Mesodermal cell (in vitro differentiated cells): ENCODE results near the gene SDK1.

Experiments used
- H3K27ac ChIP-seq: 2 replicates; pipeline ENCODE4 v1.7.0; 2013; ENCODE audit warnings: mild to moderate bottlenecking, low read depth, low read length, moderate library complexity; ENCODE audit not compliant: severe bottlenecking
- H3K36me3 ChIP-seq: 2 replicates; pipeline ENCODE4 v1.7.1; 2013; ENCODE audit warnings: mild to moderate bottlenecking, low read length, moderate library complexity; ENCODE audit not compliant: control insufficient read depth, insufficient read depth
- H3K4me1 ChIP-seq: one replicate; pipeline ENCODE4 v1.7.1; 2013; ENCODE audit warnings: mild to moderate bottlenecking, low read length; ENCODE audit not compliant: insufficient read depth, control insufficient read depth, poor library complexity, severe bottlenecking
- H3K4me3 ChIP-seq: 2 replicates; pipeline ENCODE4 v1.7.0; 2013; ENCODE audit warnings: low read length, control low read depth, mild to moderate bottlenecking; ENCODE audit not compliant: insufficient read depth, poor library complexity, severe bottlenecking; ENCODE audit errors: extremely low read depth
- H3K9me3 ChIP-seq: 2 replicates; pipeline ENCODE4 v1.7.1; 2013; ENCODE audit warnings: mild to moderate bottlenecking, low read length, moderate library complexity; ENCODE audit not compliant: control insufficient read depth
- WGBS, 2 experiments: methylation state at CpG; one replicate each; pipeline ENCODE4 v1.1.5; 2013; ENCODE audit warnings: missing lambda C conversion rate in 2 of 2; ENCODE audit not compliant: insufficient coverage in 2 of 2; 5-methylcytosine and 5-hydroxymethylcytosine counted together

The SDK1 gene

GRCh38 chr7:4021413-4021812, 720.4 kb downstream of the SDK1 start:
- Histone ChIP-seq H3K27ac (no peak overlapping the region), H3K36me3 (no peaks in the 10 kb centered on the region), H3K9me3 (peaks cover 14% of the 10 kb centered on the region), H3K4me3 (no peak overlapping the region), H3K4me1 (peaks cover 5% of the 10 kb centered on the region)
- WGBS, 2 experiments: 70 to 84% methylated on average over 4 to 5 of the region's 5 CpGs

- Histone ChIP-seq H3K4me3 (no peak overlapping the region), H3K27ac (no peak overlapping the region), H3K9me3 (peaks cover 14% of the 10 kb centered on the region), H3K4me1 (peaks cover 5% of the 10 kb centered on the region), H3K36me3 (no peaks in the 10 kb centered on the region)
- 92 to 97% methylated on average over 6 to 7 of the region's 7 CpGs for WGBS, 2 experiments
These were observed 721.2 kb downstream of the SDK1 start for GRCh38 chr7:4022265-4022664.

- no peaks in the 10 kb centered on the region for H3K36me3 ChIP-seq
- peaks cover 5% of the 10 kb centered on the region for H3K4me1 ChIP-seq
- WGBS, 2 experiments: 95 to 98% methylated on average over 3 to 8 of the region's 10 CpGs
- peaks cover 14% of the 10 kb centered on the region for H3K9me3 ChIP-seq
- H3K27ac ChIP-seq: no peak overlapping the region
- no peak overlapping the region for H3K4me3 ChIP-seq
These were observed 722.5 kb downstream of the SDK1 start for GRCh38 chr7:4023502-4023901.

- Histone ChIP-seq H3K27ac (no peak overlapping the region), H3K4me1 (peaks cover 5% of the 10 kb centered on the region), H3K36me3 (no peaks in the 10 kb centered on the region), H3K9me3 (peaks cover 8% of the 10 kb centered on the region), H3K4me3 (no peak overlapping the region)
- no CpG with 5 or more reads among the region's 1 CpG for WGBS, 2 experiments
These were observed 723.1 kb downstream of the SDK1 start for GRCh38 chr7:4024133-4024532.

- peaks cover 2% of the 10 kb centered on the region for H3K9me3 ChIP-seq
- no peak overlapping the region for H3K27ac ChIP-seq
- H3K4me3 ChIP-seq: no peak overlapping the region
- H3K36me3 ChIP-seq: no peaks in the 10 kb centered on the region
- H3K4me1 ChIP-seq: peaks cover 5% of the 10 kb centered on the region
- WGBS, 2 experiments: 88 to 97% methylated on average over 5 to 6 of the region's 7 CpGs
These were observed 723.8 kb downstream of the SDK1 start for GRCh38 chr7:4024806-4025205.

GRCh38 chr7:4025210-4025609, 724.2 kb downstream of the SDK1 start:
- Histone ChIP-seq H3K4me3 (no peak overlapping the region), H3K9me3 (no peaks in the 10 kb centered on the region), H3K4me1 (peaks cover 5% of the 10 kb centered on the region), H3K27ac (no peak overlapping the region), H3K36me3 (no peaks in the 10 kb centered on the region)
- WGBS, 2 experiments: 94 to 97% methylated on average over 10 to 11 of the region's 12 CpGs

GRCh38 chr7:4025694-4026615, 724.9 kb downstream of the SDK1 start:
- Histone ChIP-seq H3K4me1 (peaks cover 5% of the 10 kb centered on the region), H3K4me3 (no peak overlapping the region), H3K36me3 (no peaks in the 10 kb centered on the region), H3K9me3 (no peaks in the 10 kb centered on the region), H3K27ac (peak overlapping the region; percentile 10)
- WGBS, 2 experiments: 92 to 94% methylated on average over 21 to 22 of the region's 26 CpGs

GRCh38 chr7:4026941-4027486, 726.0 kb downstream of the SDK1 start:
- H3K9me3 ChIP-seq: no peaks in the 10 kb centered on the region
- H3K36me3 ChIP-seq: no peaks in the 10 kb centered on the region
- no peak overlapping the region for H3K4me3 ChIP-seq
- 84 to 85% methylated on average over 6 to 9 of the region's 10 CpGs for WGBS, 2 experiments
- H3K4me1 ChIP-seq: peaks cover 5% of the 10 kb centered on the region
- no peak overlapping the region for H3K27ac ChIP-seq

- 80 to 93% methylated on average over 1 to 3 of the region's 4 CpGs for WGBS, 2 experiments
These were observed 727.2 kb downstream of the SDK1 start for GRCh38 chr7:4028221-4028620.

GRCh38 chr7:4029941-4030340, 728.9 kb downstream of the SDK1 start:
- WGBS, 2 experiments: 92 to 94% methylated on average over 10 of the region's 10 CpGs
- no peak overlapping the region for H3K4me3 ChIP-seq
- no peak overlapping the region for H3K27ac ChIP-seq

More at GRCh38 chr7:4028221-4028620, 727.2 kb downstream of the SDK1 start:
- no peak overlapping the region for H3K4me3 ChIP-seq
- no peaks in the 10 kb centered on the region for H3K9me3 ChIP-seq
- peaks cover 5% of the 10 kb centered on the region for H3K4me1 ChIP-seq
- H3K36me3 ChIP-seq: no peaks in the 10 kb centered on the region
- H3K27ac ChIP-seq: no peak overlapping the region

More at GRCh38 chr7:4029941-4030340, 728.9 kb downstream of the SDK1 start:
- H3K9me3 ChIP-seq: no peaks in the 10 kb centered on the region
- H3K4me1 ChIP-seq: peaks cover 5% of the 10 kb centered on the region
- no peaks in the 10 kb centered on the region for H3K36me3 ChIP-seq
